Esophagus mucosa (tissue), 1 donor: ENCODE results near the gene NEDD9. TPM values are rescaled to one million over a fixed set of nuclear protein-coding genes. Genes with fewer than 3 reads are reported as not detected.

Experiments used
- ATAC-seq: fragments of 200-7000 bp; cut with Tn5 transposase; one replicate; pipeline ENCODE4 v1.9.1; 2020
- total RNA-seq: library from RNA; stranded (reverse); gene quantifications from one replicate; pipeline ENCODE4 v1.2.4, GENCODE V29; 2023
- donor health status: DM: yes; HTN: yes; CAD: no.

The NEDD9 gene
- total RNA-seq, 1 donor from 2014 or later: 4.1 TPM

GRCh38 chr6:11258260-11259237 is 26.1 kb upstream of the NEDD9 start:
- ATAC-seq: no peak

GRCh38 chr6:11255610-11256009 is 23.1 kb upstream of the NEDD9 start:
- no peak for ATAC-seq

- ATAC-seq: no peak
These were observed 21.1 kb upstream of the NEDD9 start for GRCh38 chr6:11253594-11253993.

GRCh38 chr6:11251553-11252360 is 19.3 kb upstream of the NEDD9 start:
- peak; percentile 44 for ATAC-seq

GRCh38 chr6:11250108-11250507 is 17.6 kb upstream of the NEDD9 start:
- no peak for ATAC-seq

- ATAC-seq: no peak
These were observed 16.7 kb upstream of the NEDD9 start for GRCh38 chr6:11248974-11249761.

- no peak for ATAC-seq
These were observed 14.3 kb upstream of the NEDD9 start for GRCh38 chr6:11246722-11247121.

- no peak for ATAC-seq
These were observed 13.2 kb upstream of the NEDD9 start for GRCh38 chr6:11245381-11246256.

GRCh38 chr6:11244387-11245126 is 12.1 kb upstream of the NEDD9 start:
- ATAC-seq: no peak

GRCh38 chr6:11243861-11244260 is 11.4 kb upstream of the NEDD9 start:
- no peak for ATAC-seq

- no peak for ATAC-seq
These were observed 10.2 kb upstream of the NEDD9 start for GRCh38 chr6:11242711-11243110.

- ATAC-seq: no peak
These were observed 9.3 kb upstream of the NEDD9 start for GRCh38 chr6:11241793-11242201.

- ATAC-seq: no peak
These were observed 8.8 kb upstream of the NEDD9 start for GRCh38 chr6:11241154-11241792.

- ATAC-seq: no peak
These were observed 5.5 kb upstream of the NEDD9 start for GRCh38 chr6:11237956-11238355.

- no peak for ATAC-seq
These were observed 5.0 kb upstream of the NEDD9 start for GRCh38 chr6:11237428-11237827.

GRCh38 chr6:11236915-11237314 is 4.4 kb upstream of the NEDD9 start:
- ATAC-seq: no peak

- no peak for ATAC-seq
These were observed 3.7 kb upstream of the NEDD9 start for GRCh38 chr6:11236076-11236750.

GRCh38 chr6:11235062-11235461 is 2.6 kb upstream of the NEDD9 start:
- ATAC-seq: no peak

- ATAC-seq: peak; percentile 26
These were observed 1.5 kb upstream of the NEDD9 start for GRCh38 chr6:11233673-11234573.
